Measurements from ENCODE around the gene MMP25. TPM values are rescaled to one million over a fixed set of nuclear protein-coding genes. Genes with fewer than 3 reads are reported as not detected.
A peak's percentile ranks its signal among the peaks of the same experiment; 100 is the strongest.

MMP25 gene
- total RNA-seq, 6 donors from 2014 or later: 10.0 to 41.4 (median 20.5) TPM

GRCh38 chr16:3035289-3035971, 10.9 kb upstream of the MMP25 start:
- Histone ChIP-seq H3K27me3 (peaks cover 4 to 31% (median 16%) of the 10 kb centered on the region in 4 donors), H3K36me3 (no peaks in the 10 kb centered on the region), H3K4me3 (peak overlapping the region in 3 of 4 donors; percentile 55 to 60 (median 56)), H3K27ac (peak overlapping the region in 2 of 4 donors; percentile 61 to 63), H3K4me1 (peaks cover 7 to 31% (median 18%) of the 10 kb centered on the region in 4 donors), H3K9me3 (no peaks in the 10 kb centered on the region)
- TF ChIP-seq POLR2A (IDR thresholded peaks at IDR 0.05) (no peak), EP300 (IDR thresholded peaks at IDR 0.05) (no peak), POLR2AphosphoS5 (IDR thresholded peaks at IDR 0.05) (no peak), CTCF (IDR thresholded peaks at IDR 0.05) (no peak)
- no peak for ATAC-seq (ENCODE audit: low FRiP score in 2 of 2)
- WGBS, 2 donors: 20 to 44% methylated on average over 2 to 15 of the region's 19 CpGs
- DNase-seq: peak in 1 of 2 donors; percentile 58

GRCh38 chr16:3035972-3036725, 10.2 kb upstream of the MMP25 start:
- Histone ChIP-seq H3K27me3 (peaks cover 4 to 27% (median 15%) of the 10 kb centered on the region in 4 donors), H3K36me3 (no peaks in the 10 kb centered on the region), H3K9me3 (no peaks in the 10 kb centered on the region), H3K4me1 (peaks cover 7 to 31% (median 18%) of the 10 kb centered on the region in 4 donors), H3K4me3 (peak overlapping the region; percentile 18 to 60 (median 56)), H3K27ac (peak overlapping the region; percentile 37 to 63 (median 57))
- 4 to 5% methylated on average over 5 to 25 of the region's 40 CpGs for WGBS, 2 donors
- no peak for TF ChIP-seq EP300 (IDR thresholded peaks at IDR 0.05)
- no peak for TF ChIP-seq POLR2AphosphoS5 (IDR thresholded peaks at IDR 0.05)
- ATAC-seq (ENCODE audit: low FRiP score in 2 of 2): peak; percentile 16 to 63
- peak; percentile 50 to 89 for DNase-seq

GRCh38 chr16:3036726-3037315, 9.5 kb upstream of the MMP25 start, which contains the start of gene BICDL2:
Gene BICDL2, minus strand, starts transcription at chr16:3036944. Its CDS starts 1,448 bp downstream, at chr16:3035496.
- peak; percentile 67 to 90 for DNase-seq
- peak; percentile 23 to 32 for ATAC-seq (ENCODE audit: low FRiP score in 2 of 2)
- WGBS, 2 donors: 25 to 35% methylated on average over 5 to 8 of the region's 44 CpGs

GRCh38 chr16:3038256-3038655, 8.1 kb upstream of the MMP25 start:
- no peak overlapping the region for H3K4me3 ChIP-seq
- WGBS, 2 donors: 24 to 37% methylated on average over 8 to 11 of the region's 11 CpGs
- H3K4me1 ChIP-seq: peaks cover 7 to 31% (median 14%) of the 10 kb centered on the region in 4 donors
- TF ChIP-seq EP300 (IDR thresholded peaks at IDR 0.05) (no peak), POLR2A (IDR thresholded peaks at IDR 0.05) (no peak), CTCF (IDR thresholded peaks at IDR 0.05) (no peak), POLR2AphosphoS5 (IDR thresholded peaks at IDR 0.05) (no peak)
- no peaks in the 10 kb centered on the region for H3K36me3 ChIP-seq
- H3K9me3 ChIP-seq: no peaks in the 10 kb centered on the region
- DNase-seq (peak in 1 of 2 donors; percentile 76), ATAC-seq (ENCODE audit: low FRiP score in 2 of 2) (no peak)
- H3K27me3 ChIP-seq: peaks cover 4 to 24% (median 15%) of the 10 kb centered on the region in 4 donors
- no peak overlapping the region for H3K27ac ChIP-seq

More at GRCh38 chr16:3036726-3037315, 9.5 kb upstream of the MMP25 start, which contains the start of gene BICDL2:
- peak within 1 kb of the TSS; percentile 18 to 60 (median 56) for H3K4me3 ChIP-seq
- H3K36me3 ChIP-seq: no peaks in the 10 kb centered on the region
- H3K9me3 ChIP-seq: no peaks in the 10 kb centered on the region
- H3K27ac ChIP-seq: peak within 1 kb of the TSS; percentile 37 to 63 (median 57)
- TF ChIP-seq POLR2A (IDR thresholded peaks at IDR 0.05) (peak in 1 of 4 donors; percentile 34), CTCF (IDR thresholded peaks at IDR 0.05) (no peak)
- peaks cover 7 to 31% (median 14%) of the 10 kb centered on the region in 4 donors for H3K4me1 ChIP-seq
- H3K27me3 ChIP-seq: peaks cover 4 to 26% (median 15%) of the 10 kb centered on the region in 4 donors

- Histone ChIP-seq H3K9me3 (no peaks in the 10 kb centered on the region), H3K27me3 (peaks cover 4 to 27% (median 15%) of the 10 kb centered on the region in 4 donors), H3K4me3 (no peak overlapping the region), H3K36me3 (no peaks in the 10 kb centered on the region), H3K27ac (no peak overlapping the region), H3K4me1 (peaks cover 7 to 31% (median 14%) of the 10 kb centered on the region in 4 donors)
- no peak for DNase-seq
- TF ChIP-seq CTCF (IDR thresholded peaks at IDR 0.05) (no peak), POLR2AphosphoS5 (IDR thresholded peaks at IDR 0.05) (no peak), EP300 (IDR thresholded peaks at IDR 0.05) (no peak), POLR2A (IDR thresholded peaks at IDR 0.05) (no peak)
- no peak for ATAC-seq (ENCODE audit: low FRiP score in 2 of 2)
- 80 to 92% methylated on average over 5 of the region's 5 CpGs for WGBS, 2 donors
These were observed 7.5 kb upstream of the MMP25 start for GRCh38 chr16:3038896-3039295.
